Right renal cortex interstitium (tissue), 3 donors: ENCODE data around the gene CEP97. TPM values are rescaled to one million over a fixed set of nuclear protein-coding genes. Genes with fewer than 3 reads are reported as not detected.
"Not testable (repeated sequence)": the region's sequence is repeated elsewhere in the genome, so short reads cannot be mapped to it uniquely, and the experiment has no call there.

Experiments used
- DNase-seq, 3 donors: peaks; one replicate each; pipeline ENCODE4 v3.0.0-alpha.2; 2013; ENCODE audit warnings: low read depth in 3 of 3, low spot score in 2 of 3
- polyA plus RNA-seq, 3 donors: library from polyadenylated mRNA; unstranded; fragments of 120-200 nt; gene quantifications; one replicate each; pipeline ENCODE4 v1.2.1, GENCODE V29; 2013; ENCODE audit not compliant: insufficient read length in 3 of 3

The CEP97 gene
- polyA plus RNA-seq, 3 donors = 13.9 to 15.5 (median 14.4) TPM

- DNase-seq = not testable (repeated sequence)
These were observed 53.4 kb downstream of the CEP97 start for GRCh38 chr3:101777745-101778281.

- peak in 2 of 3 donors; percentile 16 to 18 for DNase-seq
These were observed 54.1 kb downstream of the CEP97 start for GRCh38 chr3:101778385-101779046.

GRCh38 chr3:101779047-101779821 lies 54.8 kb downstream of the CEP97 start, which contains the start of gene NXPE3:
NXPE3 (plus strand) TSS chr3:101779211; CDS start chr3:101785597, 6,386 bp downstream.
- DNase-seq = peak; percentile 40 to 69 (median 49)

GRCh38 chr3:101779822-101780381 lies 55.5 kb downstream of the CEP97 start:
- DNase-seq = no peak

GRCh38 chr3:101780661-101781060 lies 56.2 kb downstream of the CEP97 start:
- DNase-seq = no peak

GRCh38 chr3:101781166-101781565 lies 56.8 kb downstream of the CEP97 start:
- DNase-seq = no peak

GRCh38 chr3:101784855-101785613 lies 60.6 kb downstream of the CEP97 start:
- DNase-seq = no peak

- no peak for DNase-seq
These were observed 67.4 kb downstream of the CEP97 start for GRCh38 chr3:101791778-101792177.

- DNase-seq = no peak
These were observed 71.8 kb downstream of the CEP97 start for GRCh38 chr3:101796077-101796680.

GRCh38 chr3:101801174-101801573 lies 76.8 kb downstream of the CEP97 start:
- DNase-seq = no peak

- no peak for DNase-seq
These were observed 77.8 kb downstream of the CEP97 start for GRCh38 chr3:101802179-101802578.

GRCh38 chr3:101803173-101803782 lies 78.9 kb downstream of the CEP97 start:
- peak in 1 of 3 donors; percentile 46 for DNase-seq

- no peak for DNase-seq
These were observed 79.5 kb downstream of the CEP97 start for GRCh38 chr3:101803939-101804338.

GRCh38 chr3:101806491-101806890 lies 82.1 kb downstream of the CEP97 start:
- no peak for DNase-seq

- no peak for DNase-seq
These were observed 83.5 kb downstream of the CEP97 start for GRCh38 chr3:101807888-101808287.

- no peak for DNase-seq
These were observed 85.0 kb downstream of the CEP97 start for GRCh38 chr3:101809178-101810021.

- no peak for DNase-seq
These were observed 85.6 kb downstream of the CEP97 start for GRCh38 chr3:101810022-101810418.

- no peak for DNase-seq
These were observed 87.5 kb downstream of the CEP97 start for GRCh38 chr3:101811875-101812274.

GRCh38 chr3:101812895-101813294 lies 88.5 kb downstream of the CEP97 start:
- no peak for DNase-seq
